Skin epidermis (tissue), 12 donors: ENCODE measurements around the gene HAGH.

Experiments used
- H3K27ac ChIP-seq, 21 experiments: fragments of 200-600 bp; sonication (generic) in 11 of 21; one replicate each; pipeline ENCODE4 v1.5.0; 2020; ENCODE audit warnings: mild to moderate bottlenecking in 3 of 21, inconsistent platforms in 2 of 21, moderate library complexity in 2 of 21
- H3K4me3 ChIP-seq, 7 experiments: fragments of 200-600 bp; sonication (generic) in 2 of 7; one replicate each; pipeline ENCODE4 v1.5.0; 2020; ENCODE audit warnings: inconsistent platforms in 2 of 7, mild to moderate bottlenecking in 2 of 7, moderate library complexity in 1 of 7

The HAGH gene

DNA sequence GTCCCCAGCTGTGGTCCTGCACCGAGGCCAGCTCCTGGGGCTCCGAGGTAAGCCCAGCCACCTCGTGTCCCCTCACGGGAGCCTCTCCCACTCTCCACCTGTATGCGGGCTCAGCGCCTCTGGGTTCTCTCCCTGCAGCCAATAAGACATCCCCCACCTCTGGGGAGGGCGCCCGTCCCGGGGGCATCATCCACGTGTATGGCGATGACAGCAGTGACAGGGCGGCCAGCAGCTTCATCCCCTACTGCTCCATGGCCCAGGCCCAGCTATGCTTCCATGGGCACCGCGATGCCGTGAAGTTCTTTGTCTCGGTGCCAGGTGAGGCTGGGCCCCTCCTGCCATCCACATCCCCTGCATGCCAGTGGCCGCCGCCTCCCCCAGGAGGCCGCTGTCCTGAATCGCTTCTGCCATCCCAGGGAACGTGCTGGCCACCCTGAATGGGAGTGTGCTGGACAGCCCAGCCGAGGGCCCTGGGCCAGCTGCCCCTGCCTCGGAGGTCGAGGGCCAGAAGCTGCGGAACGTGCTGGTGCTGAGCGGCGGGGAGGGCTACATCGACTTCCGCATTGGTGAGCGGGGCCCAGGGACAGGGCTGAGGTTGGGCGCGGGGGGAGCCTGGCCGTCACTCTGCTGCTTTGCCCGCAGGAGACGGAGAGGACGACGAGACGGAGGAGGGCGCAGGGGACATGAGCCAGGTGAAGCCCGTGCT is 58.4 kb downstream of the HAGH start:
- Histone ChIP-seq H3K27ac (no peak overlapping the region), H3K4me3 (no peak overlapping the region)

DNA sequence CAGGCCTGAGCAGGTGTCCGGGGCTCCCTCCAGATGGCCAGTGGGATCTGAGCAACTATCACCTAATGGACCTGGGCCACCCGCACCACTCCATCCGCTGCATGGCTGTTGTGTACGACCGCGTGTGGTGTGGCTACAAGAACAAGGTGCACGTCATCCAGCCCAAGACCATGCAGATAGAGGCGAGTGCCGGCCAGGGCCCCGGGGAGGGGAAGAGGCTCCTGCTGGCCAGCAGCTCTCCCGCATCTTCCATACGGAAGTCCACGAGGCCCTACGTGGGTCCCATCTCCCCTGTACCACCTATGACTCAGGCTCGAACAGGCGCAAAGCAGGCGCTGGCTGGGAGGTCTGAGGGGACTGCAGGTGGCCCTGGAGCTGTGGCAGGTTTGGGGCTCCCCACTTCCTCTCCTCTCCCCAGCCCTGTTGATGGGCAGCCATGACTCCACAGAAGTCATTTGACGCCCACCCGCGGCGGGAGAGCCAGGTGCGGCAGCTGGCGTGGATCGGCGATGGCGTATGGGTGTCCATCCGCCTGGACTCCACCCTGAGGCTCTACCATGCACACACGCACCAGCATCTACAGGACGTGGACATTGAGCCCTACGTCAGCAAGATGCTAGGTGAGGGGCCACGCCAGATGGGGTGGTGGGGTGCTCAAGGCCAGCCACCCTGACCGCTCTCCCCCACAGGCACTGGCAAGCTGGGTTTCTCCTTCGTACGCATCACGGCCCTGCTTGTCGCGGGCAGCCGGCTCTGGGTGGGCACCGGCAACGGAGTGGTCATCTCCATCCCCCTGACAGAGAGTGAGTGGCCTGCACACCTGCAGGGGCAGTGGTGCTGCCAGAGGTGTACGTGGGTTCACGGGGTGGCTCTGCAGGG is 59.3 kb downstream of the HAGH start:
- Histone ChIP-seq H3K27ac (no peak overlapping the region), H3K4me3 (no peak overlapping the region)

DNA sequence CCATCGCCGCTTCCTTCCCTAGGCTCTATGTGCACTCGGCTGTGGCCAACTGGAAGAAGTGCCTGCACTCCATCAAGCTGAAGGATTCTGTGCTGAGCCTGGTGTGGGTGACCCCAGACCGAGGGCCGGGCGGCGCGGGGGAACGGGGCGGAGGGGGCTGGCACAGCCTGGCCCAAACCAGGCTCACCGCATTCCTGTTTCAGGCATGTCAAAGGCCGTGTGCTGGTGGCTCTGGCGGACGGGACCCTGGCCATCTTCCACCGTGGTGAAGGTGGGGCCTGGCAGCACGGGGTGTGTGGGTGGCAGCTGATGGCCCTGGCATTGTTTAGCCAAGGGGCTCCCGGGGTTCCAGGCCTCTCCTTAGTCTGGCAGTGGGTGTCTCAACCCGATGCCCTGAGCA is 59.9 kb downstream of the HAGH start:
- H3K4me3 ChIP-seq = no peak overlapping the region
- H3K27ac ChIP-seq = no peak overlapping the region

DNA sequence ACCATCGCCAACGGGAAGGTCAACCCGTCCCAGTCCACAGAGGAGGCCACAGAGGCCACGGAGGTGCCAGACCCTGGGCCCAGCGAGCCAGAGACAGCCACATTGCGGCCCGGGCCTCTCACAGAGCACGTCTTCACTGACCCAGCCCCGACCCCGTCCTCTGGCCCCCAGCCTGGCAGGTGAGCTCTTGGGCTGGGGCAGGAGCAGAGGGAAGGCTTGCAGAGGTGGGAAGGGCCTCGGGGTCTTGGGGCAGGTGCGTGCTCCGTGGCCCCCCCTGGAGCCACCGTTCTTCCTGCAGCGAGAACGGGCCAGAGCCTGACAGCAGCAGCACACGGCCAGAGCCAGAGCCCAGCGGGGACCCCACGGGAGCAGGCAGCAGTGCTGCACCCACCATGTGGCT is 60.4 kb downstream of the HAGH start:
- Histone ChIP-seq H3K27ac (no peak overlapping the region), H3K4me3 (no peak overlapping the region)

DNA sequence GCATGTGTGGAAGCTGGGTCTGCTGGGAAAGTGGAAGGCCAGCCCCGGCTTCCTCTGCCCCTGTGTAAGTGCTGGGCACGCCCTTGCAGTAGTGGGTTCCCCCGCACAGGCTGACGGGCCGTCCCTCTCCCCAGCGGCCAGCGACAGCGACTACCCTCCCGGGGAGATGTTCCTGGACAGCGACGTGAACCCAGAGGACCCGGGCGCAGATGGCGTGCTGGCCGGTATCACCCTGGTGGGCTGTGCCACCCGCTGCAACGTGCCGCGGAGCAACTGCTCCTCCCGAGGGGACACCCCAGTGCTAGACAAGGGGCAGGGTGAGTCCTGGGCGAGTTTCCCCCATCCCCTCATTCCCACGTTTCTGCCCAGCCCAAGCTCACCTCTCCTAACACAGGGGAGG is 60.8 kb downstream of the HAGH start:
- Histone ChIP-seq H3K27ac (no peak overlapping the region), H3K4me3 (no peak overlapping the region)

DNA sequence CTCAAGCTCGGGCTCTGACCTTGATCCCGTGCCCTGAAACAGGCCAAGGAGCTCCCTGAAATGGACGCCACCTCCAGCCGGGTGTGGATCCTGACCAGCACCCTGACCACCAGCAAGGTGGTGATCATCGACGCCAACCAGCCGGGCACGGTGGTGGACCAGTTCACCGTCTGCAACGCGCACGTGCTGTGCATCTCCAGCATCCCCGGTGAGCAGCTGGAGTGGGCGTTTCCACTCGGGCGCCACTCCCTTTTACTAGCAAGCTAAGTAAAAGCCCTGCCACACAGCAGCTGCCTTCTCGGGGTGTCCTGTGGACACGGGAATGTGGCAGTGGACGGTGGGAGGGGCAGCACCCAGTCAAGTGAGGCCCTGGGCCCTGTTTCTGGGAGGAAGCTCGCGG is 61.7 kb downstream of the HAGH start:
- Histone ChIP-seq H3K4me3 (no peak overlapping the region), H3K27ac (no peak overlapping the region)

DNA sequence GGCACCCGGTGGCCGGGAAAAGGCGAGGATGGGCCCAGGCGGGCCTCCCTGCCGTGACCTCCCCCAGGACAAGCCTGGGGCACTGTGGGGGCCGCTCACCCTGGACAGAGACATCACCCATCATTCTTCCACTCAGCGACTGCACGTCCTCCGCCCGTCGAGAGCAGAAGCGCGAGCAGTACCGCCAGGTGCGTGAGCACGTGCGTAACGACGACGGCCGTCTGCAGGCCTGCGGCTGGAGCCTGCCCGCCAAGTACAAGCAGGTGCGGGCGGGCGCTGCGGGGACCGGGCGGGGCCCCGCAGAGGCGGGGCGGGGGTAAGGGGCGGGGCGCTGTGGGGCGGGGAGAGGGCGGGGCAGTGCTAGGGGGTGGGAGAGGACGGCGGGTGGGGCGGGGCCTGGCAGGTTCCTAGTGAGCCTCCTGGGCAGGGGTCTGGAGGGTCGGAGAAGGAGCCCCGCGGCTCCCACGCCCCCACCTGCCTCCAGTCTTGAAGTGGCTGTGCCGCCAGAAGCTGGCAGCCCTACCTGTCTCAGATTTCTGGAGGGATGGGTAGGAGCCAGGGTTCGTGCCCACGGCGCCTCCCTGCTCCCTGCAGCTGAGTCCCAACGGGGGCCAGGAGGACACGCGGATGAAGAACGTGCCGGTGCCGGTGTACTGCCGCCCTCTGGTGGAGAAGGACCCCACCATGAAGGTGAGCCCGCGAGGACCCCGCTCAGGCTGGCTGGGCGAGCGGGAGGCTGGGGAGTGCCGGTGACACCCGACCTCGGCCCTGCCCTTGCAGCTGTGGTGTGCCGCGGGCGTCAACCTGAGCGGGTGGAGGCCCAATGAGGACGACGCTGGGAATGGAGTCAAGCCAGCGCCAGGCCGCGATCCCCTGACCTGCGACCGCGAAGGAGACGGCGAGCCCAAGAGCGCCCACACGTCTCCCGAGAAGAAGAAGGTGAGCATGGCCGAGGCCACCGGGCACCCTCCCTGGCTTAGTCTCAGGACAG is 62.8 kb downstream of the HAGH start:
- Histone ChIP-seq H3K4me3 (peak overlapping the region in 1 of 7 experiments; percentile 9), H3K27ac (no peak overlapping the region)

DNA sequence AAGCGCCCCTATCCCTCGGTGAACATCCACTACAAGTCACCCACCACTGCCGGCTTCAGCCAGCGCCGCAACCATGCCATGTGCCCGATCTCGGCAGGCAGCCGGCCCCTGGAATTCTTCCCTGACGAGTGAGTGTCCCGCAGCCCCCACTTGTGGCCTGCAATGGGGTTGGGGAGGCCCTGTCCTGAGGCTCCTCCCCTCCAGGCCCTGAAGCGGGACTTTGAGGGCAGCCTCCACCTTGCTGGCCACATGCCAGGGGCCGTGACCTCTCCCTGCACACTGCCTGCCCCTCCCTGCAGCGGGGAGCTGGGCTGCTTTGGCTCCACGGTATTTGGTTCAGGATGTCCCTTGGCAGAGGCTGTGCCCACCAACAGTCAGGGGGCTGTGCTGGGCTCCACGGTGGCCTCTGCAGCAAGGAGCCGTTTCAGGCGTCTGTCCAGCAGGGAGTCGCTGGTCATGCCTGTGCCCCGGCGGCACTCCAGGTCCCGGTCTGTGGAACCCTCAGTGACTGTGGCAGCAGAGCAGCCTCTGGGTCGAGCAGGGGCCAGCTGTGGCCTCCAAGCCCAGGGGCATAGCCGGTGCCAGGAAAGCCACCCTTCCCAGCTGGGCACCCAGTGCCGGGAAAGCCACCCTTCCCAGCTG is 63.6 kb downstream of the HAGH start:
- no peak overlapping the region for H3K4me3 ChIP-seq
- no peak overlapping the region for H3K27ac ChIP-seq

DNA sequence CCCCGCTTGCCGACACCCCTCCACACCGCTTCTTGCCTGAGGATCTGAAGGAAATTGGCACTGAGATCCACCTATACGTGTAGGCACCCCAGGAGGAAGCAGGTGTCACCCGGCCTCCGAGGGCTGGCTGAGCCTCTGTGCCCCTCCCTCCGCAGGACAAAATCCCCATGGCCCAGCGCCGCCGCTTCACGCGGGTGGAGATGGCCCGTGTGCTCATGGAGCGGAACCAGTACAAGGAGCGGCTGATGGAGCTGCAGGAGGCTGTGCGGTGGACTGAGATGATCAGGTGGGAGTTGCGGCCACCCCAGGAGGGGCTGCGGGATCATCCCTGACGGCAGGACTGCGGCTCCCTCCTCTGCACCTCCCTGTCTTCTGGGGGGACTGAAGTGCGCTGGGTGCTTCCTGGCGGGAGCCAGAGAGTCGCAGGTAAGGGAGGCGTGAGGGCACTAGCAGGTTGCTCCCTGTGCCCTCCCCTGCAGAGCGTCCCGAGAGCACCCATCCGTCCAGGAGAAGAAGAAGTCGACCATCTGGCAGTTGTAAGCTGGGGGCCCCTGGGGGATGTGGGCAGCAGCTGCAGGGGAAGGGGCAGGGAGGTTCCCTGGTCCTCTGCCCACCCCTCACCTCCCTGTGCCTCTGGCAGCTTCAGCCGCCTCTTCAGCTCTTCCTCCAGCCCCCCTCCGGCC is 64.3 kb downstream of the HAGH start:
- H3K4me3 ChIP-seq = no peak overlapping the region
- no peak overlapping the region for H3K27ac ChIP-seq

DNA sequence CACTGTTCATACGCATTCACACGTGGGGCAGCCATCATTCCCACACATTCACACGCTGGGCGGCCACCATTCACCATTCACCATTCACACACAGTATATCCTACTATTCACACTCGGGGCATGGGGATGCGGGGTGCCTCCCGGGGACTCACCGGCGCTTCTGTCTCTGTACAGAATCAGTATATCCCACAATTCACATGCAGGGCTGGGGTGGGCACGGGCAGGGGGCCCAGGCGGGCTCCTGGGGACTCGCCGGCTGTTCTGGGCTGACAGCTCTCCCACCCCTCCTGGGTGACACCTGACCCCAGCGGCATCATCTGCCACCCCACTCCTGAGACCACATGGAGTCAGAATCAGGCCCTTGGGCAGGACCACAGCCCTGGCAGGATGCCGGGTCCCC is 64.9 kb downstream of the HAGH start:
- no peak overlapping the region for H3K27ac ChIP-seq
- no peak overlapping the region for H3K4me3 ChIP-seq

DNA sequence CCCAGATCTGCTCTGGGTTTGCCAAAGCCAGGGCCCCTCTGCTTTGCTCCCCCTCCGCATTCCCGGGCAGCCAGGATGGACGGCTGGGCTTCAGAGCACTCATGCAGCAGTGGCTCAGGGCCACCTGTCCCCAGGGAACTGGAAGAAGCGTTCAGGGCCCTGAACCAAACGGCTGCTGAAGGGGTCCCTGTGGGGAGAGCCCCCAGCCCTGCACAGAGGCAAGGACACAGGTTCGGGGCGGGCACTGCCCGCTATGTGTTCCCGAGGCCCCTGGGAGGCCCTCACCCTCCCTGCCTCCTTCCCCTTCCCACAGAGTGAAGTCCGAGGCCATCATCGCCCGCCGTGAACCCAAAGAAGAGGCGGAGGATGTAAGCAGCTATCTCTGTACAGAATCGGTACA is 65.7 kb downstream of the HAGH start:
- no peak overlapping the region for H3K27ac ChIP-seq
- no peak overlapping the region for H3K4me3 ChIP-seq

DNA sequence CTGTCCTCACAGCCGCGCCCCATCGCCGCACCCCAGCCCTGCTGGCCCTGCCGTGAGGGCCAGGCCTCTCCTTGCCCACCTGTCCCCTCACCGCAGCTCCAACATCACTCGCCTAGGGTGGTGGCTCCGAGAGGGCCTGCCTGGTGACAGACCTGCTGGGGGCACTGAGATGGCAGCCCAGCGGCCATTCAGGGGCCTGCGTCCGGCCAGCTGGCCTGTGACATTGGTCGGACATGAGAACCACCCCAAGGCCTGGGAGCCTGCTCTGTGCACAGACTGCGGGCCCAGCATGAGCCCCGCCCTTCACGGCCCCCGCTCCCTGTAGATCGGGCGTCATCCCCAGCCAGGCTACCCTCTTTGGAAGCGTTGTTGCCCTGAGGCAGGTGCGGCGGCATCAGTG is 67.1 kb downstream of the HAGH start:
- Histone ChIP-seq H3K4me3 (no peak overlapping the region), H3K27ac (no peak overlapping the region)

DNA sequence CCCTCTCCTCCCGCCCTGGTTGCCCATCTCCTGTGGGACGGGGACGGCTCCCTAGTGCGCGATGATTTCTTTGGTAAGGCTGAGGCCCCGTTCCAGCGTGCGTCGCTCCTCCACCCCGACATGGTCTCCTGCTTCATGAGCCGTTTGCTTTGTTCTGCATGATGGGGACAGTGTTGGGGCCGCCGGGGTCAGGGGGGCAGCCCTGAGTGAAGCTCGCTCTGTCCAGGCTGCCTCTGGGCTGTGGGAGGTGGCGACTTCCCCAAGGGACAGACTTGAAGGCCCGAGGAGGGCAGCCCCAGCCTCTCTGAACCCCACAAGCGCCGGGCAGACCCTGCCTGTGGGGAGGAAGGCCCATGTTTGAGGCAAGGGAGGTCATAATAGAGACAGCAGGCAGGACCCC is 67.7 kb downstream of the HAGH start:
- Histone ChIP-seq H3K27ac (no peak overlapping the region), H3K4me3 (no peak overlapping the region)

DNA sequence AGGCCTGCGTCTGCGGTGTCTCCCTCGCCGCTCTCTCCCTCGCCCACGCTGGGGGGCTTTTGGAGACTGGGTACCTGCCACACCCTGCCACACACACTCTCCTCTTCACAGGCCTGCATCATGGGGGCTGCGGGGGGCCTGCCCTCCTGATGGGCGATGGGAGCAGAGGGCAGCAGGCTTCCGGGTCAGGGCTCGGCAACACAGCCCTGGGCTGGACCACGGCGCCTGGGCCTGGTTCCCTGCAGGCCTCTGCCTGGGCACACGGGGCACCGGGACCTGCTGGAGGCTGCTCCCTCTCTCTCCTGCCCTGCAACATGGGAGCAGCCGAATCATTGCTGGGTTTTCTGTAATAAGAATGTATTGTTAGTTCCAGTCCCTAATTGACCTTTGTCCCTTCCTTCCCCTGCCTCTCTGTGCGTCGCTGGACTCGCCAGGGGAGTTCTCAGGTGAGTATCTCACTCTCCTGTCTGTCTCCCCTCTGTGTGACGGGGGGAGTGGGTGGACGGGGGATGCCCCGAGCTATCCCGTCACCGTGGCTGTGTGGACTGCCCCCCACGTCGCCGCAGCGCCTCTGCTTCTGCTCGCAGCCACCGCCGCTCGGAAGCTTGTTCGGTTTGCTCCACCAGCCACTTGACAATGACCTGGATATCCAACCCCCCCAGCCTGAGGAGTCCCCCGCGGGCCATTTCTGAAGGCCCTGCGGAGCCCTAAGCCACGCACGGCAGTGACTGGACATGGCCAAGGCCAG is 68.7 kb downstream of the HAGH start:
- H3K27ac ChIP-seq = no peak overlapping the region
- H3K4me3 ChIP-seq = no peak overlapping the region
